PC-3 (cell line): ENCODE results near the gene TRDMT1.

Source experiments
- EZH2 ChIP-seq: fragments of 300-600 bp; sonication (generic); IDR thresholded peaks from one replicate; pipeline ENCODE4 v1.6.1; 2017; ENCODE audit warnings: antibody characterized with exemption, mild to moderate bottlenecking, low read length; ENCODE audit not compliant: unreplicated experiment
- TF ChIP-seq, protein P1 (sequence below): fragments of 300-600 bp; sonication (generic); conservative IDR thresholded peaks from 2 replicates; pipeline ENCODE4 v1.5.1; 2017; ENCODE audit warnings: antibody characterized with exemption, low read depth, mild to moderate bottlenecking, low read length

DNA sequence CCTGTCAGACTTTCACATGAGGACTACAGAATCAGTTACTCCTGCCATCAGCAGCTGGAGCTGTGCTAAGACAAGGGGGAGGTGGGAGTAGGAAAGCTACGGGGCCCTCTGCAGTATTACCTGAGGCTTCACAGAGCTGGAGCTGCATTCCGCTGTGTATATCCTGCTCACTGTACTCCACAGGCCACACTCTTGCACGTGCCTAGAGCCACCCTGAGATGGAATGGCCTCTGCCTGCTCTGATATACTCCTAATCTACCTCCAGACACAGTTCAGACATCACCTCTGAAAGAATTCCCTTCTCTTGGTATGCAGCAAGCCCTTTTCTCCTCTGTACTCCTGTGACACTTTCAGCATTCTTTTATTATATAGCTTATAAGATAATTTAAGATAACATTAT lies 34.8 kb downstream of the TRDMT1 start:
- no peak for TF ChIP-seq EZH2
- TF ChIP-seq, protein P1, sequence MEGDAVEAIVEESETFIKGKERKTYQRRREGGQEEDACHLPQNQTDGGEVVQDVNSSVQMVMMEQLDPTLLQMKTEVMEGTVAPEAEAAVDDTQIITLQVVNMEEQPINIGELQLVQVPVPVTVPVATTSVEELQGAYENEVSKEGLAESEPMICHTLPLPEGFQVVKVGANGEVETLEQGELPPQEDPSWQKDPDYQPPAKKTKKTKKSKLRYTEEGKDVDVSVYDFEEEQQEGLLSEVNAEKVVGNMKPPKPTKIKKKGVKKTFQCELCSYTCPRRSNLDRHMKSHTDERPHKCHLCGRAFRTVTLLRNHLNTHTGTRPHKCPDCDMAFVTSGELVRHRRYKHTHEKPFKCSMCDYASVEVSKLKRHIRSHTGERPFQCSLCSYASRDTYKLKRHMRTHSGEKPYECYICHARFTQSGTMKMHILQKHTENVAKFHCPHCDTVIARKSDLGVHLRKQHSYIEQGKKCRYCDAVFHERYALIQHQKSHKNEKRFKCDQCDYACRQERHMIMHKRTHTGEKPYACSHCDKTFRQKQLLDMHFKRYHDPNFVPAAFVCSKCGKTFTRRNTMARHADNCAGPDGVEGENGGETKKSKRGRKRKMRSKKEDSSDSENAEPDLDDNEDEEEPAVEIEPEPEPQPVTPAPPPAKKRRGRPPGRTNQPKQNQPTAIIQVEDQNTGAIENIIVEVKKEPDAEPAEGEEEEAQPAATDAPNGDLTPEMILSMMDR, result no peak
